ENCODE results near the gene COQ2.
"Not testable (repeated sequence)": the region's sequence is repeated elsewhere in the genome, so short reads cannot be mapped to it uniquely, and the experiment has no call there.

Gene COQ2

DNA sequence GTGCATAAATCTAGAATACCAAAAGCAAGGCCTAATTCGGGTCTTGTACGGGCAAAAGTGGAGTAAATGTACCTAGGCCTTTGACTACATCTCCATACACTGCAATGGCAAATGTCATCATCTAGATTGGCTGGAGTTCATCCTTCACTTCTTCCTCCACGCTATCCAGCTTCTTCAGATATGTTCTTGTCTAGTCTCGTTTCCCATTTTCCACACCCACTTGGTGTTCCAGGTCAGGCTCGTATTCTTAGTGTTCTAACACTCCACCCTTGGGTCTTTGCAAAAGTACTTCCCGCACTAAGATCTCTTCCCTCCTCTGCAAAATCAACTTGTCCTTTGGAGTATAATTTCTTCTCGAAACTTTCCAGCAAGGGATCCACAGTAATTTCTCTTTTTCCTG, 1.4 kb downstream of the COQ2 start:
- no peak for DNase-seq

- DNase-seq, result peak; percentile 67
Observed at GRCh38 chr4:83282049-83282535, 2.5 kb downstream of the COQ2 start.

GRCh38 chr4:83281307-83281706, 3.3 kb downstream of the COQ2 start:
- DNase-seq, result no peak

- DNase-seq, result no peak
Observed at GRCh38 chr4:83276299-83277040, 8.1 kb downstream of the COQ2 start.

DNA sequence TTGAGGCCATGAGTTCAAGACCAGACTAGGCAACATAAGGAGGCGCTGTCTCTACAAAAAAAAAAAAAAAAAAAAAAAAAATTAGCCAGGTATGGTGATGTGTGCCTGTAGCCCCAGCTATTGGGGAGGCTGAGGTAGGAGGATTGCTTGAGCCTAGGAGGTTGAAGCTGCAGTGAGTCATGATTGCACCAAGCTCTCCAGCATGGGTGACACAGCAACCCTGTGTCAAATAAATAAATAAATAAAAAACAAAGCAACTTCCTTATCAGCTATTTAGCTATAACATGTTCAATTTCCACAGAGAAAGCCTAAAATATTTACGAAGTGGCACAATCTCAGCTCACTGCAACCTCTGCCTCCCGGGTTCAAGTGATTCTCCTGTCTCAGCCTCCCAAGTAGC, 10.7 kb downstream of the COQ2 start:
- DNase-seq, result not testable (repeated sequence)

DNA sequence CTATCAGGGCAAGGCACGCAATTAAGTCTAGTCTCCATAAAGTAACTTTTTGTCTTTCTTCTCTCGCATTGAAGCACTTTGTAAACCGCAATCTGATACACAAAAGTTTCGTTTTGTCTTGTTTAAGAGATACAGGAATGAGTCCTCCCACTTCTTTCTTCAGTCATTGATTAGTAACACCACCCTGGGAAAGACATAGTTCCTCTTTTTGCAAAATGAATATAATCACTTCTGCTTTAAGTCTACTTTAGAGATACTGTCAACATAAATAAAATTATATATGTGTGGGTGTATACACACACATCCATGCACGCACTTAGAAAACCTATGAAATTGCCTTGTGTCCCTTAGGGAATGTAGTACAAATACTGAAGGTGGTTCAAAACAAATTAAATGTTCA, 11.7 kb downstream of the COQ2 start:
- no peak for DNase-seq

DNA sequence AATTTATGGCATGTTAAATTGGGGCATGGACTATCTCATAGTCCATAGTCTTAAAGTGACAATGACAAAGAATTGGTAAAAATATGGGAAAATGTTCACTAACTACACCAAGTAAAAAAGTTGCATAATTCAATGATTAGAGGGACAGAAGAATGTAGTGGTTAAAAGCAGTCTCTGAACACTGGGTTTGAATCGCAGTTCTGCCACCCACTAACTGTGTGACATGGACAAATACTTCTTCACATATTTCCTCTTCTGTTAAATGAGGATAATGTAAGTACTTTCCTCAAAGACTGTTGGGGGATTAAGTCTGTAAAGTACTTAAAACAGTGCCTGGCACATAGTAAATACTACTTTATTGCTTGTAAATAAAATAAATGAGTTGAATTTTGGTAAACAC, 15.3 kb downstream of the COQ2 start:
- DNase-seq, result peak; percentile 34

- DNase-seq, result no peak
Observed at GRCh38 chr4:83268491-83268890, 16.1 kb downstream of the COQ2 start.

DNA sequence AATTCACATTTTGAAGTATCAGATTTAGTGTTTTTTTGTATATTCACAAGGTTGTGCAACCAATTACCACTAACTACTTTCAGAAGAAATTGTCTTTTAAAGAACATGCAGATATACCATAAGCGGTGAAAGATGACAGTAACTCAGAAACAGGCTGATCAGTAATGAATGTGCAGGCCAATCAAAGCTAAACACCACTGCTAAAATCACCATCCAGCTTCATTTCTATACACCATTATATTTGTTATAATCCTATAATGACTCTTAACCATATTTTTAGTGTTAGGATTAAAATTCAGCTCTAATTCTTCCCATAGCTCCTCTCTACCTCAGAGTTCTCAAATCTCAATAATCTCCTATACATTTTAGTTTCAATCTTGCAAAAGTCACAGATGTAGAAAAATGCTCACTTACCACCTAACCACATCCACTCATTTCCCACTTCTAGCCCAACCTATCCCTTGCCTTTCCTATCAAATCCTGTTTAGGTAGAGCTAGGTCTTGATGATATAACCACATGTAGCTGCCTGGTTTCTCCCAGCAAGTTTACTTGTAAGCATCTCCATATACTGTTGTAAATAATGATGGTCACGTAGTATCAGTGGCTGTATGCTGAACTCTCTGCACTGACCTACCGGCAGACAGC, 16.6 kb downstream of the COQ2 start:
- no peak for DNase-seq

DNA sequence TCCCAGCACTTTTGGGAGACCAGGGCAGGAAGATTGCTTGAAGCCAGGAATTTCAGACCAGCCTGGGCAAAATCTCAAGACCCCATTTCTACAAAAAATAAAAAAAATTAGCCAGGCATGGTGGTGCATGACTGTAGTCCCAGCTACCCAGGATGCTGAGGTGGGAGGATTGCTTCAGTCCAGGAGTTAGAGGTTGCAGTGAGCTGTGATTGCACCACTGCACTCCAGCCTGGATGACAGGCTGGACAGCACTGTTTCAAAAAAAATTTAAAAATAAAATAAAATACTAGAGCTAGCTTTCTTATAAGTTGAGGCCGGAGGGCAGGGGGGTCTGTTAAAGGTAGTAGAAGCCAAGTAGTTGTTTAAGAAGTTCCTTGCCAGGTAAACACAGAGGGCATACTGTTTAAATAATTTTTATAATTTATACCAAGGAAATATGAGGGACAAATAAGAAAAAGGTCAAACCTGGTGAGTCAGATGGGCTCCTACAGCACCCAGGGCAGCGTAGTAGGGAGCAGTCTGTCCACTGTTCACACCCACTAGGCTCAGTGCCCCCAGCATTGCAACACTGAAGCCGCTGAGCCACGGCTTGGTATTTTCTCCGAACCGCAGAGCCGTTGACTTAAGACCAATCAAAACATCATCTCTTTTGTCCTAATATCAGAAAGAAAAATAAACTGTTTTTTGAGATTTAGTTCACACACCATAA, 17.3 kb downstream of the COQ2 start:
- DNase-seq, result peak; percentile 37

DNA sequence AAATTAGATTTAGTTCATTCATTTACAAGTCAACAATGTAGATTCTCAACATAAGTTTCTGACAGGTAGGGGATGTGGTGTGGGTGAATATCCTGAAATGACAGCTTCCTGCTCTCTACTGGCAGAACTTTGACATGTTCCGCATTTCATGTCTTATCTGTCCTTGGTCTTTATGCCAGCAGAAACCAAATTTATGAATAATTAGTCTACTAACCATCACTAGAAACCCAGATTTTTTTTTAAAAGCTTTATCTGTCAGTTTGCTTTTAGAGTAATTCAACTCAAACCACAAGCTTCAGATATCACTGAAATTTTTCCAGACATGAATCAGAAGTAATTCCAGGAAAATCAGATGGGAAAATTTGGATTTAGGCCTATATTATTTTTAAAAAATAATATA, 17.9 kb downstream of the COQ2 start:
- DNase-seq, result no peak

- DNase-seq, result no peak
Observed at GRCh38 chr4:83263106-83263505, 21.5 kb downstream of the COQ2 start.

- no peak for DNase-seq
Observed at GRCh38 chr4:83262682-83263081, 21.9 kb downstream of the COQ2 start.

DNA sequence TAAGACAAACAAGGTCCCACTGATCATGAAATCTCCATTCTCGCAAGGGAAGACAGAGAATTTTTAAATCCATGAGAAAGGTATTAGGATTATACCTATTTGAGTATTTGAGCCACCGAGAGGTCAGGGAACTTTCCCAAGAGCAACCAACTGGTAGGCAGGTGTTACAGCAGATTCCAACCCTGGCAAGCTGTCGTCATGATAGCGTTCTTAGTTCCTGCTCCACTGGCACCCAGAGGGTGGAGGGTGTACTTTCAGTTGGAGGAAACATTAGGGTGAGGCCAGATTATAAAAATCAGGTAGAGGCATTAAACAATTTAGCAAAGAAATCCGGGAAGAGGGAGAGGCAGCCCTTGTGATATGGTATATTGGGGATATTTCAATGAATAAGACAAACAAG, 23.3 kb downstream of the COQ2 start:
- no peak for DNase-seq

DNA sequence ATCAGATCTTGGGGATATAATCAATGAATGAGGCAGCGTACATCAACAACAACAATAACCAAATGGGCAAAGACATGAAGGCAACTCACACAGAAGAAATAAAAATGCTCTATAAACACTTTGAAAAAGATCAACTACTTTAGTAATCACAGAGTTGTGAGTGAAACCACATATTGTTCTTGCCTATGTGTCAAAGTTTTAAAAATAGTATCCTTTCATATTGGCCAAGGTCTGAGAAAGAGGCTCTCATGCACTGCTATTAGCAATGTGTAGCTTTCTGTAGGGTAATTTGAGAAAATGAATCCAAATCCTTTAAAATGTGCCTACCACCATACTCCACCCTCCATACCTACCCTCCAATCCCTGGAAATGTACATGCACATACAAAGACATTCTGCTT, 25.0 kb downstream of the COQ2 start:
- DNase-seq, result no peak

GRCh38 chr4:83258461-83258860, 26.1 kb downstream of the COQ2 start:
- DNase-seq, result no peak

DNA sequence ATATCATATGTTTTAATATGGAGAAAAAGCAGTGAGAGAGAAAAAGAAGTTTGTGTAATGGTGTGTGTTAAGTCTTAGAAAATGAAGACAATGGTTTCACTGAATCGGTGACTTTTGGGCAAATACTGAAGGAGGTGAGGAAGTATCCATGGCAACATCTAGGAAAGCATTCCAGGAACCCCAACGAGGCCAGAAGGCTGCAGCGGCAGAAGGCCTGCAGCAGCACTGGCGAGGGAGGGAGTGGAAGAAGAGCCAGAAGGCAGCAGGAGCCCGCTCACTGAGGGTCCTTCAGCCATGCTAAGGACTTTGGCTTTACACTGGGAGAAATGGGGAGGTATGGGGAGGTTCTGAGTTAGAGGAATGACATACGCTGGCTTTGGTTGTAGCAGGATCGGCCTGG, 26.8 kb downstream of the COQ2 start:
- no peak for DNase-seq

- DNase-seq, result peak; percentile 92
Observed at GRCh38 chr4:83255584-83255983, 29.0 kb downstream of the COQ2 start.

- peak; percentile 73 for DNase-seq
Observed at GRCh38 chr4:83252782-83253405, 31.7 kb downstream of the COQ2 start.

GRCh38 chr4:83251447-83251830, 33.2 kb downstream of the COQ2 start:
- peak; percentile 68 for DNase-seq

DNA sequence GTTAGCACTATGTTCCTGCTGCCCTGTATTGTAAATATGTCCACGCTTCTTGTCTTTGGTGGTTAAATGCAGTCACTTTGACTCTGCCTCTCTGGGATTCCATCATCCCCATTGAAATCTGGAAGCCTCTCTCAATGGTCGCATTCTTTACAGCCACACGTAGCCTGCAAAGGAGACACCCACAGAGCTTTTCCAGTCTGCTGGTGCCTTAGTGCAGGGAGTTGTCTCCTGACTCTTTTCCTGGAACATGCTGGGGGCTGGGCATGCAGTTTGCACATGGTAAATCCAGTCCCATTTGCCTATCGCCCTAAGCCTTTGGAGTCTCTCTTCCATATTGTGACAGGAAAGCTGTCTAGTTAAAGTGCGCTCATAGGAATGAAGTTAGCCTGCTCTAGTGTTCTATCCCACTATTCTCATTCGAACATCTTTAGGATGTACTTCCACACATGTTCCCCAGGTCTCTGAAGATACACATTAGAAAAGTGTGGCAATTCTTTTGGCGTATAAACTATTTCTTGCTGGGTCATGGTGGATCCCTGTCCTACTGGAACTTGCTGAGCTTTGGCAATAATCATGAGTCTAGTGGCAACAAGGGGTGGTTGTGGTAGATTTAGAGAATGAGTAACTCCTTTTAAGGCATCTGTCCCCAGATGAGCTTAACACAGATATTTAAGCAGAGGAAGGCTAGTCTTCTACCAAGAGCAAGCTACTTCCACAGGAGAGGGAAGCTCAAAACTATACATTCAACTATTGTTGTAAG, 33.7 kb downstream of the COQ2 start:
- DNase-seq, result peak; percentile 74

GRCh38 chr4:83248486-83248885, 36.1 kb downstream of the COQ2 start:
- DNase-seq, result no peak

Data from fibroblast of skin of scalp (primary cell).